HPDE6-E6E7 (cell line): ENCODE measurements around the gene TMEM45A.

ENCODE experiments used
- DNase-seq: peaks from one replicate; pipeline ENCODE4 v3.0.0; 2011; ENCODE audit warnings: missing footprints; ENCODE audit errors: extremely low spot score

Gene TMEM45A

DNA sequence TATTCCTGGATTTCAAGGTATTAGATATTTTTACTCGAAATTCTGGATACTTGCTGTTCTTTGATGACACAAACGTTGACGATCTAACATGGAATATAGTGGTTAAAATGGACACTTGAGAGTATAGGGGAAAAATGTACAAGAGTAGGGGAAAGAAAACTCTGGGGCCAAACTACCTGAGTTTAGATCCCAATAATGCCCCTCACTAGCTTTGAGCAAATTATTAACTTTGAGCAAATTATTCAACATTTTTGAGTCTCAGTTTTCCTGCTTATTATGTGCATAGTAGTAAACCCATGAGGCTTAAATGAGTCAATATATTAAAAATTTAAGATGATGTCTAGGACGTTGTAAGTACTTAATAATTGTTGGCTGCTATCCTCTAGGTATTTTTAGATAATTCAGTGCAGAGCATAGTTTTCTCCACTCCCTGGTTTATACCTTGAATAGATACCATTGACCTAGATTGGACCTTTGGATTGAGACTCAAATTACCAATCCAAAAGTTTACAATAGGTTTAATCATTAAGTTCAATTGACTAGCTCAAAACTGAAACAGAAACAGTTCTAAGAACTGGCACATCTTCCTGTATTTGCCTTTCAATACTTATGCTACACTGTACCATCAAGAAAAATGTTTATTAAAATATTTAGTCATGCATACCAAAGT is 121.4 kb downstream of the TMEM45A start:
- DNase-seq = no peak

DNA sequence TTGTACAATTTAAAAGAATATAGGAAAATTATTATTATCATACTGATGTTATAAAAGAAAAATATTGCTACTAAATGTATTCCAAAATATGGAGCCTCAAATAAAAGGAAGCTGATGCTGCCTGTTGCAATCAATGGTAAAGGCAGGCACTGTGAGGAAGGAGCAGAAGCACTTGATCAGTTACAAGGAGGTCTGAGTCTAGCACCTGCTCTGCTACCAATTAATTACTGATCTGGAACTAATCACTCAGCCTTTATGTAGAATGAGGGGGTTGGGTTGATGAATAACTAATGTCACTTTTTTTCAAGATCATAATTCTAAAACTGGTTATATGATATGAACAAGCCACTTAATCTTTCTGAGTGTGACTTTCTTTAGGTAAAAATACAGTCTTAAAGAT is 122.5 kb downstream of the TMEM45A start:
- DNase-seq = no peak

- no peak for DNase-seq
Measured at GRCh38 chr3:100615684-100616083, 123.3 kb downstream of the TMEM45A start.

DNA sequence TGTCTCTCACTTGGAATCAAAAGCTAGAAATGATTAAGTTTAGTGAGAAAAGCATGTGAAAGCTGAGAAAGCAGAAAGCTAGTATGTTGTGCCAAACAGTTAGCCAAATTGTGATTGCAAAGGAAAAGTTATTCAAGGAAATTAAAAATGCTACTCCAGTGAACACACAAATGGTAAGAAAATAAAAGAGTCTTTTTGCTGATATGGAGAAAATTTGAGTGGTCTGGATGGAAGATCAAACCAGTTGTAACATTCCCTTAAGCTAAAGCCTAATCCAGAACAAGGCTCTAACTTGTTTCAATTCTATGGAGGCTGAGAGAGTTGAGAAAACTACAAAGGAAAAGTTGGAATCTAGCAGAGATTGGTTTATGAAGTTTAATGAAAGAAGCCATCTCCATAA is 128.8 kb downstream of the TMEM45A start:
- DNase-seq = no peak
